Thymus (tissue), 11 donors: ENCODE measurements around the gene ADAMTS13. TPM values are rescaled to one million over a fixed set of nuclear protein-coding genes. Genes with fewer than 3 reads are reported as not detected.
A peak's percentile ranks its signal among the peaks of the same experiment; 100 is the strongest.

Source experiments
- DNase-seq, 9 donors: peaks; one replicate each; pipeline ENCODE4 v3.0.0-alpha.2; 2013; ENCODE audit warnings: low spot score in 9 of 9, low read depth in 6 of 9, missing footprints in 1 of 9
- H3K27ac ChIP-seq, 2 donors: one replicate each; pipeline ENCODE4 v1.5.1; 2013; ENCODE audit warnings: control low read depth in 1 of 2, low read depth in 1 of 2, low read length in 1 of 2, mild to moderate bottlenecking in 1 of 2, moderate library complexity in 1 of 2
- H3K27me3 ChIP-seq, 2 donors: one replicate each; pipeline ENCODE4 v1.5.1; 2013; ENCODE audit warnings: low read length in 1 of 2; ENCODE audit not compliant: control insufficient read depth in 2 of 2, insufficient read depth in 1 of 2
- H3K36me3 ChIP-seq, 2 donors: one replicate each; pipeline ENCODE4 v1.5.1; 2013; ENCODE audit warnings: low read length in 1 of 2, mild to moderate bottlenecking in 1 of 2, moderate library complexity in 1 of 2; ENCODE audit not compliant: control insufficient read depth in 2 of 2, insufficient read depth in 2 of 2
- H3K4me1 ChIP-seq, 2 donors: one replicate each; pipeline ENCODE4 v1.5.1; 2013; ENCODE audit warnings: low read length in 2 of 2; ENCODE audit not compliant: control insufficient read depth in 2 of 2, insufficient read depth in 2 of 2
- H3K4me3 ChIP-seq, 2 donors: one replicate each; pipeline ENCODE4 v1.5.1; 2013; ENCODE audit warnings: low read length in 2 of 2, control low read depth in 1 of 2, mild to moderate bottlenecking in 1 of 2
- H3K9me3 ChIP-seq, 2 donors: one replicate each; pipeline ENCODE4 v1.5.1; 2013; ENCODE audit warnings: low read length in 1 of 2, mild to moderate bottlenecking in 1 of 2; ENCODE audit not compliant: control insufficient read depth in 2 of 2, insufficient read depth in 1 of 2
- WGBS: extraction: QIAGEN DNeasy Blood & Tissue Kit; methylation state at CpG from one replicate; pipeline ENCODE4 v1.1.7; 2013; 5-methylcytosine and 5-hydroxymethylcytosine counted together
- polyA plus RNA-seq: library from polyadenylated mRNA; stranded (reverse); fragments of 200-250 nt; gene quantifications from one replicate; pipeline ENCODE4 v1.2.3, GENCODE V29; 2013
- total RNA-seq: library from RNA; stranded (reverse); fragments of 120-200 nt; gene quantifications from one replicate; pipeline ENCODE4 v1.2.4, GENCODE V29; 2013
- donor health status: healthy.

ADAMTS13 gene
- total and polyA plus RNA-seq, 2 donors = 0.94 to 11.8 TPM

DNA sequence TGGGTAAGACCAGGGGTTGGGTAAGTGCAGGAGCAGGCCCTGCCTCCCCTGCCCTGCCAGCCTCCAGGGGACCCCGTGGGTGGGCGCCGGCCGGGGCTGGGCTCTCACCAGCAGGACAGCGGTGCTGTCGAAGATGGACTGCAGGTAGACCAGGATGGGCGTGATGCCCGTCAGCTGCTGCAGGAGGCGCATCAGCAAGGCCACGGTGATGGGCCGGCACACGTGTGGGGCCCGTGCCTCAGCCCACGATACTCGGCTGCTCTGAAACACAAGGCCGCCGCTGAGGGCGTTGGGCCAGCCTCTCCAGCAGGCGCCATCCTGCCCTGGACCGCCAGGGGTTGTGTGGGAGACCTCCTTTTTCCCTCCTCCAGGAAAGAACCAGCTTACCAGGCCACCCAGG, 52.7 kb downstream of the ADAMTS13 start:
- Histone ChIP-seq H3K36me3 (peaks cover 0 to 6% of the 10 kb centered on the region in 2 donors), H3K27me3 (peaks cover 0 to 3% of the 10 kb centered on the region in 2 donors), H3K9me3 (peaks cover 0 to 3% of the 10 kb centered on the region in 2 donors), H3K4me3 (no peak overlapping the region), H3K4me1 (peaks cover 5 to 32% of the 10 kb centered on the region in 2 donors), H3K27ac (no peak overlapping the region)
- no peak for DNase-seq
- WGBS = 67% methylated on average over 20 of the region's 20 CpGs

DNA sequence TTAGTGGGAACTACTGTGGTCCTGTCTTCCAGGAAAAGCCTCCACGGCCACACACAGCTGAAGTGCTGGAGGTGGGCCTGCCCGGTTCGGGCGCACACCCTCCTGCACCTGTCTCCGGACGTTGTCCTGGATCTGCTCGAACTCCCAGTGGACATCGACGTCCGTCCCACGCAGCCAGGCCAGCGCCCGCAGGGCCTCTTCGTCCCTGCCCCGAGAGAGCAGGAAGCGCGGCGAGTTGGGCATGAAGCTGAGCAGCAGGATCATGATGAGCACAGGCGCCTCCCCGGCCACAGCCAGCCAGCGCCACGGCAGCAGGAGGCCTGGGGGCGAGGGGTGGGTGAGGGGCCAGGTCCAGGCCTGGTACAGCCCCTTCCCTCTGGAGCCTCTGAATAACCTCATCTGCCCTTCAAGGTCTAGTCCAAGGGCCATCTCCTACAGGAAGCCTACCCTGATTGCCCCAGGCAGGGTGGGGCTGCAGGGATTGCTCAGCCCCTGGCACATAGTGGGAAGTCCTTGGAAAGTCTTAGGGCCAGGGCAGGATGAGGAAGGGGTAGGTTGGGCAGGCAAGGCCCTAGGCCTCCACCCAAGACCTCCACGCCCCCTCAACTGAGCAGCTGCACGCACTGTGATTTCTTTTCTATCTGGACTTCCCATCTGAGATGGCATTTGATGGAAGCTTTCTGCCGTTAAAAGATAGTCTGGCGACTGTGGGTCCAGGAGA, 53.3 kb downstream of the ADAMTS13 start:
- H3K4me1 ChIP-seq = peaks cover 7 to 34% of the 10 kb centered on the region in 2 donors
- peaks cover 0 to 3% of the 10 kb centered on the region in 2 donors for H3K9me3 ChIP-seq
- no peak overlapping the region for H3K4me3 ChIP-seq
- WGBS = 94% methylated on average over 27 of the region's 27 CpGs
- peaks cover 0 to 6% of the 10 kb centered on the region in 2 donors for H3K36me3 ChIP-seq
- no peak overlapping the region for H3K27ac ChIP-seq
- no peak for DNase-seq
- H3K27me3 ChIP-seq = peaks cover 2 to 3% of the 10 kb centered on the region in 2 donors

DNA sequence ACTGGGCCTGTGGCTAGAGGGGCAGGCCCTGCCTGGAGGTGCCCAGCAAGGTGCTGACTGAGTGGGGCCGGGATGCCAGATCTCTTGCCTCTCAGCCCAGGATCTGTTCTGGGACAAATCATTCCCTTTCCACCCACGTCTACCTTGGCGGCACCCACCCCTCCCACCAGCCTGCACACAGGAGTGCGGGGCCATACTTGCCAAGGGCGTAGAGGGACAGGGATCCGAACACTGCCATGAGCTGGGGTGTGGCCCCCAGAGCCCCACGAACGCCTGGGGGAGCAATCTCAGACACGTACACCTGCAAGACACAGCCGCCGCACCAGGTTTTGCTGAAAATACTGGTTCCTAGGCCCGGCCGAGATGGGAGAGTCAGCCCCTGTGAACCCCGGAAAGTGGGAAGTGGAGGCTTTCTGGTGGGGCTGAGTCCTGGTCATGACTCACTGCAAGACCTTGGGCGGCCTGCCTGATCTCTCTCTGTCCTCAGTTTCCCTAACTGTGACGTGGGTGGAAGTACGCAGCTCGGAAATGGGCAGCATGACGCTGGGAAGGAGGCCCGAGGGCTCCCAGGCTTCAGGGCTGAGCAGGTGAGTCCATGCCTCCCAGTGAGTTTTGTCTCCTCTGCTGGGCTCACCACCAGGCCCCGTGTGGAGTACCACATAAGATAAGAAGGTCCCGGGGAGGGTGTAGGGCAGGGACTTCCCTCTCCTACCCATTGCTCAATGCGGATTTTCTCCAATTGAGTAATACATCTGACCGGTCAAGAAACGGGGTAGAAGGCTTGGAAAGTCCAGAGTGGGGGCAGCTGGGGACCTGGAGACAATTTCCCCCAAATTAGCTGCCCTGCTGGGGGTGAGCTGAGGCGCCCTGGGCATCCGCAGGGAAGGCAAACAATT, 54.1 kb downstream of the ADAMTS13 start:
- Histone ChIP-seq H3K9me3 (peaks cover 0 to 3% of the 10 kb centered on the region in 2 donors), H3K36me3 (peaks cover 0 to 6% of the 10 kb centered on the region in 2 donors), H3K27ac (no peak overlapping the region), H3K4me3 (no peak overlapping the region), H3K4me1 (peaks cover 7 to 34% of the 10 kb centered on the region in 2 donors), H3K27me3 (peaks cover 3 to 6% of the 10 kb centered on the region in 2 donors)
- WGBS = 96% methylated on average over 27 of the region's 27 CpGs
- DNase-seq = no peak

DNA sequence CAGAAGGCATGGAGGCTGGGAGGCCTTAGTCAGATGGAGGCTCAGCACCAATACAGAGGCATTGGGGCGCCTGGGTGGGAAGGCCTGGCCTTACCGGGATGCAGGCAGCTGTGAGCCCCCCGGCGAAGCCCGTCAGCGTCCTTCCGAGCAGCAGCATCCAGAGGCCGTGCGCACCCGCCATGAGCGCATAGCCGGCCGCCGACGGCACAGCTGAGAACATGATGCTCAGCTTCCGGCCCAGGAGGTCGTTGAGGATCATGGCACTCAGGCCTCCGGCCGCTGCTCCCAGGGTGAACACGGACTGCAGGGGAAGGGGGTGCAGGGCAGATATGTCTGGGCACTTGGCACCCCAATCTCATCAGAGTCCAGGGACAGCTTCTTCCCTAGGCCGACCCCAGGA, 54.8 kb downstream of the ADAMTS13 start:
- H3K9me3 ChIP-seq = peaks cover 0 to 3% of the 10 kb centered on the region in 2 donors
- H3K36me3 ChIP-seq = peaks cover 0 to 6% of the 10 kb centered on the region in 2 donors
- peaks cover 7 to 34% of the 10 kb centered on the region in 2 donors for H3K4me1 ChIP-seq
- no peak overlapping the region for H3K4me3 ChIP-seq
- WGBS = 98% methylated on average over 21 of the region's 21 CpGs
- peaks cover 3 to 6% of the 10 kb centered on the region in 2 donors for H3K27me3 ChIP-seq
- H3K27ac ChIP-seq = no peak overlapping the region
- no peak for DNase-seq

DNA sequence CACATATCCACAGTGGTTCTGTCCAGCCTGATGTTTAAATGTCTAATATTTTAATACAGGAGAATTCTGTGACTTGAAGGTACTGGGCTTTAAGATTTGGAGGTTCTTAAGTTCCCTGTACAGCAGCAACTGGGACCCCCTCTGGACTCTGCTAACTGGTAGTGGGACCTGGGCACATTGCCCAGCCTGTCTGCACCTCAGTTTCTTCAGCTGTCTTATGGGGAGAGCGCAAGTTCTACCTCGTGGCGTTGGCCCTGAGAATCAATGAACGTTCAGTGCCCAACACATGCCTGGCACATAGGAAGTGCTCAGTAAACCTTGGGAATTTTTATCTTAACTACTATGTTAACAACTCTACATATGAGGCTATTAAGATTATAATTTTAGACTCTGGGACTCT, 55.3 kb downstream of the ADAMTS13 start:
- peaks cover 0 to 3% of the 10 kb centered on the region in 2 donors for H3K9me3 ChIP-seq
- H3K27me3 ChIP-seq = peaks cover 3 to 8% of the 10 kb centered on the region in 2 donors
- H3K36me3 ChIP-seq = peaks cover 0 to 6% of the 10 kb centered on the region in 2 donors
- 86% methylated on average over 4 of the region's 4 CpGs for WGBS
- H3K4me1 ChIP-seq = peaks cover 7 to 34% of the 10 kb centered on the region in 2 donors
- H3K4me3 ChIP-seq = no peak overlapping the region
- no peak overlapping the region for H3K27ac ChIP-seq
- DNase-seq = no peak

DNA sequence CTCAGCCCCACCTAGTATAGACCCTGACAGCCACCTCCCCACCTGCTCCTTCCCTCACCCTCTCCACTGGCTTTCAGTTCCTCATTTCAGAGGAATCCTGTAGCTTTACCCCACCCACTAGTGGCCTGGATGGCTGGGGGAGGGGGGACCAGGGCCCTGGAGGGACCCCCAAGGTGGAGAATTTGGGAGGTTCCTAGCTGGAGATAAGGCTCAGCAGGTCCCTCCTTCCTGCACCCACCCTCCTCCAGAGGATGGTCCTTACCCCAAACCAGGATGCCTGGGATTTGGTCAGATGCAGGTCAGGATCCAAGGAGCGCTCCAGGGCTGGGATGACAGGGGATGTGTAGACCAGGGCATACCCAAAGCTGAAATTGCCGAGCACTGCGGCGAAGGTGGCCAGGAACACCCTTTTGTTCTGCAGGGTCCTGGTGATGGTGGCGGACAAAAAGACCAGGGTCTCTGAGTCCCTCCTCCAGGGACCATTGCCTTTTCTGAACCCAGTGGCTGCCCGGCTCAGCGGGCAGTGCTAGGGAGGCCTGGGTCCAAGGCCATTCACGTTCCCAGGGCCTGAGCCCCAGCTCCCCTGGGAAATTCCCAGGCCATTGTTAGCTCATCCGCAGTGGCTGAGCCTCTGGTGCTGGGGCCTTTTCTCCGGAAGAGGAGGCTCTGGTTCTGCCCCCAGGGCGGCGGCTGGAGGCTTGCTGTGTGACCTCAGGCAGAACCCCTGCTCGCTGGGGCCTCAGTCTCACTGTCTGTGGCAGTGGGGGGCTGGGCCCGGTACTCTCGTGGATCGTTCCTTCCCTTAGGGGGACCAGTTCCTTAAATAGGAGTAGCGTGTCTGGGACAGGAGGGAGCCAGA, 56.1 kb downstream of the ADAMTS13 start:
- Histone ChIP-seq H3K4me3 (peak overlapping the region; percentile 29 to 40), H3K27ac (peak overlapping the region in 1 of 2 donors; percentile 42), H3K9me3 (peaks cover 0 to 3% of the 10 kb centered on the region in 2 donors), H3K27me3 (peaks cover 3 to 8% of the 10 kb centered on the region in 2 donors), H3K36me3 (peaks cover 0 to 3% of the 10 kb centered on the region in 2 donors), H3K4me1 (peaks cover 7 to 34% of the 10 kb centered on the region in 2 donors)
- WGBS = 45% methylated on average over 17 of the region's 17 CpGs
- DNase-seq = no peak

DNA sequence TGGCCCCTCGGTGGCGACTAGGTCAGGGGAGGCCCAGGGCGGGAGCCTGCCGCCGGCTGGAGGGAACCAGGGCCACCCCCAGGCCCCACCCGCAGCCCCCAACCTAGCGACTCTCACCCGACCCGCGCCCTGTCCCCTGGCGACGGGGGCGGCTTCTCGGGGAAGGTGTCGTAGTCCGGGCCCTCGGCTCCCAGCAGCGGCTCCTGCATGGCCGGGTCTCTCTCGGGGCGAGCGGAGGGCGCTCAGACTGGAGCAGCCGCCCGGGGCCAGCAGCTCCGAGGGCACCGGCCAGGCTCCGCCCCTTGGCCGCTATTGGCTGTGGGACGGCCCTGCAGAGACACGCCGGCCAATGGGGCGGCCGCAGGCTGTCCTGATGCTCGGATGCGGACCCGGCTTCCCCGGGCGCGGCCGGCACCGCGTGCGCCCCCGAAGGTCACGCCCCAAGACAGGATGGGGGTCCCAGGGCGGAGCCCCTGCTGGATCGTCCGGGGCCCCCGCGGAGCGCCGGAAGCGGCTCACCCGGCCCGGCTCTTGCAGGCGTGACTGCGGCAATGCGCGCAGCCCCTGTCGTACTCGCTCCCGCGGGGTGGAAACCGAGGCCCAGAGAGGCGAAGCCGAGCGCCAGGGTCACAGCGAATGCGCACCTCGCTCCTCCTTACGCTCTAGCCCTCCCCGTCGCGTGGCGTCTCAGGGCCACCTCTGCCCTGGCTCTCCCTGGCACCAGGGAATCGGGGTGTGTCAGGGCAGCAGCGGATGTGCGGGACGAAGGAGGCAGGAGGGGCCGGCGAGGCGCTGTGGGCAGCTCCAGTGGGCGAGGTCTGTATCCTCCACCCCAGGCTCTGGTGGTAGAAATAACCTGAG, 56.9 kb downstream of the ADAMTS13 start, which contains the start of gene SLC2A6:
SLC2A6 (minus strand) TSS at position 249 of the 861 bp plus-strand sequence; CDS start at position 209, 40 bp downstream.
- peak within 1 kb of the TSS in 1 of 2 donors; percentile 42 for H3K27ac ChIP-seq
- H3K36me3 ChIP-seq = peaks cover 0 to 3% of the 10 kb centered on the region in 2 donors
- peak within 1 kb of the TSS; percentile 40 to 44 for H3K4me3 ChIP-seq
- DNase-seq = peak; percentile 55 to 91 (median 77)
- peaks cover 7 to 32% of the 10 kb centered on the region in 2 donors for H3K4me1 ChIP-seq
- peaks cover 3 to 10% of the 10 kb centered on the region in 2 donors for H3K27me3 ChIP-seq
- peaks cover 0 to 3% of the 10 kb centered on the region in 2 donors for H3K9me3 ChIP-seq
- 1% methylated on average over 84 of the region's 84 CpGs for WGBS

DNA sequence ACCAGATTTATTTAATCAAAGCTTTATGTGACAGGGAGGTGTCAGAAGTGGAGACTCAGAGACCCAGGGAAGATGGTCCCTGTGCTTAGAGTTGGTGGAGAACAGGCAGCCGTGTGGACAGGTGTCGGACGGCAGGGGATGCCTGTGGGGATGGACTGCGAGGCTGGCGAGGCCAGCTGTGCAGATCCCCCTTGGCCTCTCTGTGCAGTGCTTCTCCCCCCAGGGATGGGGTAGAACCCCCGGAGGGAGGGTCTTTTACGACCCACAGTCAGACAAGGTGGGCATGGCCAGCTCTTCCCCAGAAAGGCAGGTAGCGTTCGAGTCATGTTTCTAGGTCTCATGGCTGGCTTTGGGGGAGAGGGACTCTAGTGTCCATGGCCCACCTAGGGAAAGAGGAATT, 61.4 kb downstream of the ADAMTS13 start:
- H3K36me3 ChIP-seq = no peaks in the 10 kb centered on the region
- DNase-seq = no peak

More for the DNA sequence above, 61.4 kb downstream of the ADAMTS13 start:
- Histone ChIP-seq H3K27me3 (peaks cover 3 to 14% of the 10 kb centered on the region in 2 donors), H3K27ac (no peak overlapping the region), H3K9me3 (no peaks in the 10 kb centered on the region), H3K4me3 (no peak overlapping the region), H3K4me1 (peaks cover 7 to 16% of the 10 kb centered on the region in 2 donors)
- 93% methylated on average over 9 of the region's 9 CpGs for WGBS
